WTC11 (cell line): ENCODE measurements around the gene CCDC137.

Experiments used
- CREB1 ChIP-seq: sonication (generic); formaldehyde crosslinking; IDR thresholded peaks from 2 replicates; pipeline ENCODE4 v1.8.0; 2023; ENCODE audit warnings: mild to moderate bottlenecking, missing genetic modification reagents
- CTCF ChIP-seq: fragments of 200-600 bp; IDR thresholded peaks from 2 replicates; pipeline ENCODE4 v1.8.0; 2022; ENCODE audit warnings: antibody characterized with exemption
- ETV6 ChIP-seq: sonication (generic); formaldehyde crosslinking; IDR thresholded peaks from 2 replicates; pipeline ENCODE4 v1.8.1; 2022; ENCODE audit warnings: mild to moderate bottlenecking, missing genetic modification reagents
- FOXK1 ChIP-seq: sonication (generic); formaldehyde crosslinking; IDR thresholded peaks from 2 replicates; pipeline ENCODE4 v1.8.0; 2022; ENCODE audit warnings: mild to moderate bottlenecking, moderate library complexity, missing genetic modification reagents
- GABPB1 ChIP-seq: sonication (generic); formaldehyde crosslinking; IDR thresholded peaks from 2 replicates; pipeline ENCODE4 v1.8.1; 2023; ENCODE audit warnings: mild to moderate bottlenecking, missing genetic modification reagents
- IRF2 ChIP-seq: sonication (generic); formaldehyde crosslinking; IDR thresholded peaks from 2 replicates; pipeline ENCODE4 v1.8.0; 2022; ENCODE audit warnings: low read depth, missing genetic modification reagents, borderline replicate concordance
- NFE2L1 ChIP-seq: sonication (generic); formaldehyde crosslinking; IDR thresholded peaks from 2 replicates; pipeline ENCODE4 v1.8.1; 2023; ENCODE audit warnings: missing genetic modification reagents
- NR2C2 ChIP-seq: sonication (generic); formaldehyde crosslinking; IDR thresholded peaks from 2 replicates; pipeline ENCODE4 v1.8.0; 2022; ENCODE audit warnings: mild to moderate bottlenecking, missing genetic modification reagents
- USF1 ChIP-seq: sonication (generic); formaldehyde crosslinking; IDR thresholded peaks from 2 replicates; pipeline ENCODE4 v1.8.0; 2022; ENCODE audit warnings: mild to moderate bottlenecking, missing genetic modification reagents

GRCh38 chr17:81662002-81662401 lies 4.5 kb upstream of the CCDC137 start:
- TF ChIP-seq NFE2L1 (CRISPR knock-in tag) (no peak), CTCF (no peak), GABPB1 (CRISPR knock-in tag) (no peak), USF1 (CRISPR knock-in tag) (no peak), CREB1 (CRISPR knock-in tag) (no peak), NR2C2 (CRISPR knock-in tag) (no peak), ETV6 (no peak), IRF2 (no peak), FOXK1 (no peak)
